GM13976 (cell line): Measurements from ENCODE around the gene HMGCS2.

Experiments used
- DNase-seq: peaks from one replicate; pipeline ENCODE4 v3.0.0; 2012; ENCODE audit warnings: low spot score
- in situ Hi-C: fragments of 300-500 bp; cut with MboI; formaldehyde crosslinking; loops from one replicate; pipeline ENCODE4 v1.12.0; 2022; ENCODE audit warnings: low sequenced_read_pairs, mixed read lengths, inconsistent platforms; ENCODE audit not compliant: unreplicated experiment
- TF ChIP-seq, protein P1 (sequence below): IDR thresholded peaks from 2 replicates; pipeline ENCODE4 v1.5.1; 2012; ENCODE audit warnings: borderline replicate concordance, mild to moderate bottlenecking; ENCODE audit not compliant: insufficient read depth; ENCODE audit errors: extremely low read depth, missing control alignments, control extremely low read depth

Gene HMGCS2

GRCh38 chr1:119784191-119784781, 15.6 kb upstream of the HMGCS2 start:
- in situ Hi-C loops, result loop anchor here (25.0 kb wide), 1 partner anchor 103 kb away; the partner anchor contains the start of gene ADAM30
- DNase-seq, result no peak

DNA sequence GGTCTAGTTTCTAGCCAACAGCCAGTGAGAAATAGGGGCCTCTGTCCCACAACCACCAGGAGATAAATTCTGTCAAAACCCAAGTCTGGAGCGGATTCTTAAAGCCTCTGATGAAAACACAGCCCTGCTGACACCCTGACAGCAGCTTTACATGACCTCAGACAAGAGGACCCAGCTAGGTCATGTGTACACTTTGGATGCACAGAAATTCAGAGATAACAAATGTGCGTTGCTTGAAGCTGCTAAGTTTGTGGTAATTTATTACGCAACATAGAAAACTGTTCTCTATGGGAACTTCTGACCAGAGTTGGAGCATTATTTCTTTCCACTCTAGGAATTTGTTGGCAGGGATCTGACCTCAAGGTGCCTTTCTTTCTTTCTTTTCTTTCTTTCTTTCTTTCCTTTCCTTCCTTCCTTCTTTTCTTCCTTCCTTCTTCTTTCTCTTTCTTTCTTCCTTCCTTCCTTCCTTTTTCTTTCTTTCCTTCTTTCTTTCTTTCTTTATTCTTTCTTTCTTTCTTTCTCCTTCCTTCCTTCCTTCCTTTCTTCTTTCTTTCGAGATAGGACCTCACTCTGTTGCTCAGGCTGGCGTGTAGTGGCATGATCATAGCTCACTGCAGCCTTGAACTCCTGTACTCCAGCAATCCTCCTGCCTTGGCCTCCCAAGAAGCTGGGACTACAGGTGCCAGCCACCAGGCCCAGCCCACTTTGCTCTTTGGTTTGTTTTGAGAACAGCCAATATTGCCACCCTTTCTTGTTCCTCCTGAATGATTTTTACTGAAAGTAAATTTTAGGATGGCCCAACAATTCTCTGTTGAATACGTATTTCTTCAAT, 14.9 kb upstream of the HMGCS2 start:
- no peak for DNase-seq
- TF ChIP-seq, protein P1, sequence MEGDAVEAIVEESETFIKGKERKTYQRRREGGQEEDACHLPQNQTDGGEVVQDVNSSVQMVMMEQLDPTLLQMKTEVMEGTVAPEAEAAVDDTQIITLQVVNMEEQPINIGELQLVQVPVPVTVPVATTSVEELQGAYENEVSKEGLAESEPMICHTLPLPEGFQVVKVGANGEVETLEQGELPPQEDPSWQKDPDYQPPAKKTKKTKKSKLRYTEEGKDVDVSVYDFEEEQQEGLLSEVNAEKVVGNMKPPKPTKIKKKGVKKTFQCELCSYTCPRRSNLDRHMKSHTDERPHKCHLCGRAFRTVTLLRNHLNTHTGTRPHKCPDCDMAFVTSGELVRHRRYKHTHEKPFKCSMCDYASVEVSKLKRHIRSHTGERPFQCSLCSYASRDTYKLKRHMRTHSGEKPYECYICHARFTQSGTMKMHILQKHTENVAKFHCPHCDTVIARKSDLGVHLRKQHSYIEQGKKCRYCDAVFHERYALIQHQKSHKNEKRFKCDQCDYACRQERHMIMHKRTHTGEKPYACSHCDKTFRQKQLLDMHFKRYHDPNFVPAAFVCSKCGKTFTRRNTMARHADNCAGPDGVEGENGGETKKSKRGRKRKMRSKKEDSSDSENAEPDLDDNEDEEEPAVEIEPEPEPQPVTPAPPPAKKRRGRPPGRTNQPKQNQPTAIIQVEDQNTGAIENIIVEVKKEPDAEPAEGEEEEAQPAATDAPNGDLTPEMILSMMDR, result no peak
- in situ Hi-C loops, result loop anchor here (25.0 kb wide), 1 partner anchor 104 kb away; the partner anchor contains the start of gene ADAM30

More at GRCh38 chr1:119784191-119784781, 15.6 kb upstream of the HMGCS2 start:
- TF ChIP-seq, protein P1, result no peak

GRCh38 chr1:119782631-119783325, 14.1 kb upstream of the HMGCS2 start:
- in situ Hi-C loops, result loop anchor here (25.0 kb wide), 1 partner anchor 105 kb away; the partner anchor contains the start of gene ADAM30
- TF ChIP-seq, protein P1, result no peak
- DNase-seq, result no peak

DNA sequence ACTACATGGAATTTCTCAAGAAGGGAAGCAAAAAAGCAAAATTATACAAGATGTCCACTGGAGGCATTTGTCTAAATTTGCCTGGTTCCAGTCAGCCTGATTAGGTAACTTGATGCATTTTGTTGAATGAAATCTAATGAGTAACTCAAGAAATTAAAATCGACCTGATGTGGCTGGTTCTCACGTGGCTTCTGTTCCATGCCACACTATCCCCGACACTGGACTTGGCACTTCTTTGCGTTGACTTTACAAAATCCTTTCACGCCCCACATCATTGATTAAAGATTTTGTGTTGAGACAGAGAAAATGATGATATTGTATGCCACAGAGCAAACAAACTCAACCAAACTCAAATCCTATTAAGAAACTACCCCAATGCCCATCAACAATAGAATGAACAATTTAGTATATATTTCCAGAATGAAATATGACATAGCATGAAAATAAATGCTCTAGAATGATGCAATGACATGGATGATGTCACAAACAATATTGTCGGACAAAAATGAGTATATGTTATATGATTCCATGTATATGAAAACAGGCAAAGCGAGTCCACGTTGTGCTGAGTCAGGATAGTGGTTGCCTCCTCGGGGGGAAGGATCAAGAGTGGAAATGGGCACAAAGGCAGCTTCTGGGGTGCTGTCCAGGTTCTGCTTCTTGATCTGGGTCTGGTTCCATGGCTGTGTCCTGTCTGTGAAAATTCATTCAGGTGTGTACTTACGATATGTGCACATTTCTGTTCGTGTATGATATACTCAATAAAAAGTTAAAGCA, 12.9 kb upstream of the HMGCS2 start:
- in situ Hi-C loops, result loop anchor here (25.0 kb wide), 1 partner anchor 106 kb away; the partner anchor contains the start of gene ADAM30
- no peak for DNase-seq
- TF ChIP-seq, protein P1, result no peak

- in situ Hi-C loops, result loop anchor here (25.0 kb wide), 1 partner anchor 107 kb away; the partner anchor contains the start of gene ADAM30
- DNase-seq, result no peak
- TF ChIP-seq, protein P1, result no peak
Measured at GRCh38 chr1:119779869-119780356, 11.2 kb upstream of the HMGCS2 start.

- TF ChIP-seq, protein P1, result no peak
- DNase-seq, result no peak
- in situ Hi-C loops, result loop anchor here (25.0 kb wide), 1 partner anchor 108 kb away; the partner anchor contains the start of gene ADAM30
Measured at GRCh38 chr1:119778886-119779560, 10.3 kb upstream of the HMGCS2 start.
